ENCODE data around the gene THAP4. TPM values are rescaled to one million over a fixed set of nuclear protein-coding genes. Genes with fewer than 3 reads are reported as not detected.

Gene THAP4
- total RNA-seq, 1 donor from 2014 or later: 61.0 TPM

GRCh38 chr2:241540401-241540770 lies 96.6 kb downstream of the THAP4 start:
- H3K36me3 Mint-ChIP-seq (ENCODE audit: insufficient read depth): no peaks in the 10 kb centered on the region

GRCh38 chr2:241539616-241540374 lies 97.2 kb downstream of the THAP4 start:
- no peak overlapping the region for H3K4me3 Mint-ChIP-seq (ENCODE audit: low read depth)
- H3K36me3 Mint-ChIP-seq (ENCODE audit: insufficient read depth): no peaks in the 10 kb centered on the region
- H3K4me1 Mint-ChIP-seq (ENCODE audit: low read depth): peaks cover 9% of the 10 kb centered on the region
- peaks cover 40% of the 10 kb centered on the region for H3K27me3 Mint-ChIP-seq
- no peaks in the 10 kb centered on the region for H3K9me3 Mint-ChIP-seq (ENCODE audit: low read depth)
- DNase-seq (ENCODE audit: low spot score, unreplicated experiment): no peak
- H3K27ac Mint-ChIP-seq: no peak overlapping the region
- no peak for TF ChIP-seq CTCF (IDR thresholded peaks at IDR 0.05; ENCODE audit: unreplicated experiment)

More at GRCh38 chr2:241540401-241540770, 96.6 kb downstream of the THAP4 start:
- DNase-seq (ENCODE audit: low spot score, unreplicated experiment): no peak
- Mint-ChIP-seq H3K4me1 (ENCODE audit: low read depth) (peaks cover 9% of the 10 kb centered on the region), H3K9me3 (ENCODE audit: low read depth) (no peaks in the 10 kb centered on the region), H3K27ac (peak overlapping the region; percentile 51), H3K27me3 (peaks cover 40% of the 10 kb centered on the region), H3K4me3 (ENCODE audit: low read depth) (peak overlapping the region; percentile 56)
- no peak for TF ChIP-seq CTCF (IDR thresholded peaks at IDR 0.05; ENCODE audit: unreplicated experiment)

DNA sequence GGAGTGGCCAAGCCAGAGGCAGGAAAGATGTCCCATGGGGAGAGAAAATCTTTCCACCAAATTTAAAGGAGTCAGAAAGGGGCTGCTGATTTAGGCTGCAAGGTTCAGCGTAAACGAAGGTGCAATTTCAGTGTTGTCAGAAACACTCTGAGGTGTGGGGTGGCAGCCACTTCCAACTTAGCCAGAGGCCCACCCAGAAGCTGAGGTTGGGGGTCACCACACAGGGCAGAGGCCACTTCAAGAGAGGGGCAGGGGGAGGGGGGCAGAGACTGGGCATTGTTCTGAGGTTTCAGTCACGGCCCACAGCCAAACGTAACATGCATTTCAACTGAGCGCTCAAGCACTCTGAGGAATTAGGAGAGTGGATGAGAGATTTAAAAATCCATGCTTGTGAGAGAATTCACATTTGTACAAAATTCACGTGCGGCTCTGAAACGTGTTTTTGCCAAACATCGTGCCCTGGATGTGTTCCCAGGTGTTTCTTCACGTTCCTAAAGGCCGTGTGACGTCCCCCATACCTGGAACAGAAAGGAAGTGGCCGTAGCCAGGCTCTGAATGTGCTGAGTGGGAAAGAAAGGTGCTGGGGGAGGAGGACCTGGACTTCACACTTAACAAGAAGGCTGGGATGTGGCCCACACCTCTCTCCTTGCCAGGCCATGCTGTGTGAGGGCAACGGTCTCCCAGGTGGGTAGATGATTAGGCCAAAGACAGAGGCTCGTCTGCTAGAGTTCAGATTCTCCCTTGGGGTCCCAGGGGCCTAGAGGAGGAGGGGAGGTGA lies 97.9 kb downstream of the THAP4 start:
- no peaks in the 10 kb centered on the region for H3K36me3 Mint-ChIP-seq (ENCODE audit: insufficient read depth)
- H3K27me3 Mint-ChIP-seq: peaks cover 44% of the 10 kb centered on the region
- no peak overlapping the region for H3K27ac Mint-ChIP-seq
- no peaks in the 10 kb centered on the region for H3K9me3 Mint-ChIP-seq (ENCODE audit: low read depth)
- H3K4me3 Mint-ChIP-seq (ENCODE audit: low read depth): no peak overlapping the region
- DNase-seq (ENCODE audit: low spot score, unreplicated experiment): no peak
- TF ChIP-seq CTCF (IDR thresholded peaks at IDR 0.05; ENCODE audit: unreplicated experiment): no peak
- peaks cover 9% of the 10 kb centered on the region for H3K4me1 Mint-ChIP-seq (ENCODE audit: low read depth)

GRCh38 chr2:241535871-241536655 lies 100.9 kb downstream of the THAP4 start:
- H3K27me3 Mint-ChIP-seq: peaks cover 37% of the 10 kb centered on the region
- TF ChIP-seq CTCF (IDR thresholded peaks at IDR 0.05; ENCODE audit: unreplicated experiment): no peak
- no peaks in the 10 kb centered on the region for H3K9me3 Mint-ChIP-seq (ENCODE audit: low read depth)
- H3K4me3 Mint-ChIP-seq (ENCODE audit: low read depth): no peak overlapping the region
- peak overlapping the region; percentile 81 for H3K27ac Mint-ChIP-seq
- DNase-seq (ENCODE audit: low spot score, unreplicated experiment): no peak
- no peaks in the 10 kb centered on the region for H3K36me3 Mint-ChIP-seq (ENCODE audit: insufficient read depth)
- peaks cover 9% of the 10 kb centered on the region for H3K4me1 Mint-ChIP-seq (ENCODE audit: low read depth)
